Eye (tissue), 1 donor: ENCODE measurements around the gene NLE1.
"Not testable (repeated sequence)": the region's sequence is repeated elsewhere in the genome, so short reads cannot be mapped to it uniquely, and the experiment has no call there.

ENCODE experiments used
- DNase-seq: peaks from one replicate; pipeline ENCODE4 v3.0.0-alpha.2; 2015

The NLE1 gene

DNA sequence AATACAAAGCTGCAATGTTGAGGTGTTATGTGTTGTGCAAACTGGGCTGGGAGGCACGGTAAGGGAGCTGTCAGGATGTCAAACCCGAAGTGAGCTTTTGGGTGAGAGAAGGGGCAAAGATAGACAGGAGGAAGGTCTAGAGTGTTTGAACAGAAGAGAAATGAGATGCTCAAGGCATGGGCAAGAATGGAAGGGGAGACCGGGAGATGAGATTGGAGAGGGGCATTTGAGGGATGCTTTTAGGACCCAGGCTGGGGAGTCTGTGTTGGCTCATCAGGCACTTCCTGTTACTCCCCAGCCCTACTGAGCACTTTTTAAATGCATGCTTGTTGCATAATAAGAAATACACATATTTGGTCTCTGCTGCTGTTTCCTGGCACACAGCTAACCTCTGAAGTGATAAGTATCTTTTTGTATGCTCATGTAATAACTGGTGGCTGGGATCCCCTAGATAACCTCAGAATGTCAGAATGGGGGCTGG lies 19.2 kb upstream of the NLE1 start:
- no peak for DNase-seq

DNA sequence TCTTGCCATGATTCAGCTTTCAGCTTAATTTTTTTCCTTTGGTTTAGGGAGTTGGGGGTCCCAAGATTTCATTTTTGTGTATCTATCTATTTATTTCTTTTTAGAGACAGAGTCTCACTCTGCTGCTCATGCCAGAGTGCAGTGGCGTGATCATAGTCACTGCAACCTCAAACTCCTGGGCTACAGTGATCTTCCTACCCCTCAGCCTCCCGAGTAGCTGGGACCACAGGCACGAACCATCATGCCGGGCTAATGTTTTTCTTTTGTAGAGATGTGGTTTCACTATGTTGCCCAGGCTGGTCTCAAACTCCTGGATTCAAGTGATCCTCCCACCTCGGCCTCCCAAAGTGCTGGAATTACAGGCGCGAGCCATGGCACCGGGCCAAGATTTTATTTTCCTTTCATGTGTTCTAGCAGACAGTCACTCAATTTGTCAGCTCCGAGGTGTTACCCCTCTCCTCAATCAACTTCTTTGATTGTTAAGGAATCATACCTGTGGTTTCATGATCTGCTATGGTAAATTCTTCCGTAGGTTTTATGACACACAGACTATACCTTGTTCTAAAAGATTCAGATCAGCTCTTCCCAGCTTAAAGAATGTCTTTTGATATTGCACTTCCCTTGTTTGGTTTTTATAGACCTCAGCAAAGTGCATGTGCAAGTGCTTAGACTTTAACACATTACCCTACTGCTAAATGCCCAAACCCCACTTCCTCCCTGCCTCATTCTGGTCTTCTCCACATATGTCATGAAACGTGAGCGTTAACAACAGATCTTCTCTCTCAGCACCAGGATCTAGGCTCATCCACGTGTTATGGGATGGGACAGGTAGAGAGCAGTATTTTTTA lies 18.5 kb upstream of the NLE1 start:
- DNase-seq = no peak

DNA sequence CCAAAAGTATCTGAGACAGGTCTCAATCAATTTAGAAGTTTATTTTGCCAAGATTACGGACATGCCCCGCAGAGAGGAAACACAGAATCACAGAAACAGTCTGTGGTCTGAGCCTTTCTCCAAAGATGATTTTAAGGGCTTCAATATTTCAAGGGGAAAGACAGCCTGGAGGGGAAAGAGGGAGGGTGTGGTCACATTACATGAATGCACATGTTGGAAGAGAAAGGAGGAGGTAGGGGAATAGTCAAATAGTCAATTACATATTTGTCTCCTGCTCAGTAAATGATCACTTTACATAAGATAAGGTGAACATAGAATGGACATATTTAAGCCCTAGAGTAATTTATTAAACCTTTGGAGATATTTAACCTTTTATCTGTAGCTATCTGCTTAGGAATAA lies 17.8 kb upstream of the NLE1 start:
- no peak for DNase-seq

DNA sequence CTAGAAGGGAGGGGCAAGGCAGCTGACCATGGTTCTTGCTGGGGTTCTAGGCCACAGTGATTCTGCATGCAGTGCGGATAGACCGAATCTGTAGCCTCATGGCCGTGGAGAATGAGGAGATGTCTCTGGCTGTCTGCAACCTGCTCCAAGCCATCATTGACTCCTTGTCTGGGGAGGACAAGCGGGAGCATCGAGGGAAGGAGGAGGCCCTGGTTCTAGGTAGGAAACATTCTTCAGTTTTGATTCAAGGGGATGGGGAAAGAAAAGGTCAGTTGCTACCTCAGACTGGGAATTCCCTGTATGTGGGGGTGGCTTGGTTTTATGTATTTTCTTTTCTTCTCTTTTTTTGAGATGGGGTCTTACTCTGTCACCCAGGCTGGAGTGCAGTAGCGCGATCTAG lies 13.1 kb upstream of the NLE1 start:
- DNase-seq = no peak

DNA sequence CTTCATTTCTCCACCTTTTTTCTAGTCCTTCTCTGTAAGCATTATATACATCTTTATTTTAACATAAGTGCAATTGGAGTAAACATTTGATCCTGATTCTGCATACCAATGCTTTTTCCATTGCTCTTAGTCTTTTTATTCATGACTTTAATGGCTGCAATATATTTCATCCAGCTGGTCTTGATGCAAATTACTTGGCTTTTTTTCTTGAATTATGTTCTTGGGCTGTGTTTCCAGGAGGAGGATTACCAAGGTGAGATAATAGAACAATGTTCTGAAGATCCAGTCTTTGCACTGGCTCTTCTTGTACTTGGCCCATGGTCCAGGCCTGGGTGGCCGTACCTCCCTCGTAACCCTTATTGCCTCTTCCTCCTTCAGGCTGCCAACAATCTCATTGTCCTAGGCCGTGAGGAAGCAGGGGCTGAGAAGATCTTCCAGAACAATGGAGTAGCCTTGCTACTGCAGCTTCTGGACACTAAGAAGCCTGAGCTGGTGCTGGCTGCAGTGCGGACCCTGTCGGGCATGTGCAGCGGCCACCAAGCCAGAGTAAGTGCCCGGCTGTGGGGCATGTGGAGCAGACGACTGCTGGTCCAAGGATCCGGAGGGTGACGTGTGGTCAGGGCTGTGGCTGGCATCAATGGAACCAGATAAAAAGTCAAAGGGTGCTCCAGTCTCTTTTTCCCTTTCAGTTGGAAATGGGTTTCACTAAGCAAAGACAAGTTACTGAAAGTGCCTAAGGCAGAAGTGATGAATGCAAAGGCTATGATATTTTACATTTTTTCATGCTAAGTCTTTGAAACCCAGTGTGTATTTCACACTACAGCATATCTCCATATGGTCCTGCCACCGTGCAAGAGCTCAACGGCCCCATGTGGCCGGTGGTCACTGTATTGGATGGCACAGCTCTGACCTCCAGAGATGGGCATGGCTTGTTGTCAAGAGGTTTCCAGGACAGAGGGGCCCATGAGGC lies 12.4 kb upstream of the NLE1 start:
- DNase-seq = no peak

DNA sequence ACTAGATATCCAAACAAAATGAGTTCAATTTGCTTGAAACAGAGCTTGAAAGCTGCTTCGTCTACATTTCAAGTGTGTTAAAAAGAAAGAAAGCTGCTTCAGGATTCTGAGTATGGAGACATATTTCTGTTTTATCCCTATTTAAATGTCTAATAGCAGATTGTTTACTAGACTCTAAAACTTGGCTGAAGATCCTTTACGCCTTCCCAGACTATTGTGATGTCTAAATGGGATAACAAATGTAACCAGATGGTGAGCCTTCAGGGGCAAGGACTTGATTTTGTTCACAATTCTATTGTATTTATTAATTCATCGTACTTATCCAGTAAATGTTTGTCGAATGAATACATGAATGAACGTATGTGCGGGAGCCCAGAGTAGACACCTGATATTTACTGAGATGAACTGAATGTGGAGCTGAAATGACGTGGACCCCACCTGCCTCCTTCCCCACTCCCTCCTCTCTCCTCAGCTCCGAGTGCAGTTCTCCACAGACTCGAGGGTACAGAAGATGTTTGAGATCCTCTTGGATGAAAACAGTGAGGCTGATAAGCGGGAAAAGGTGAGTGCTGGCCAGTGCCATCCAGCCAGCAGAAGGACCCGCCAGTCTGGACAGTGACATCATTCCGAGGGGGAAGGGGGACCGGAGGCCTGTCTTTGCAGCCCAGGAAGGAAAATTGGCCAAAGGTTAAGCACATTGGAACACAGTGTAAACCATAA lies 10.5 kb upstream of the NLE1 start:
- no peak for DNase-seq

DNA sequence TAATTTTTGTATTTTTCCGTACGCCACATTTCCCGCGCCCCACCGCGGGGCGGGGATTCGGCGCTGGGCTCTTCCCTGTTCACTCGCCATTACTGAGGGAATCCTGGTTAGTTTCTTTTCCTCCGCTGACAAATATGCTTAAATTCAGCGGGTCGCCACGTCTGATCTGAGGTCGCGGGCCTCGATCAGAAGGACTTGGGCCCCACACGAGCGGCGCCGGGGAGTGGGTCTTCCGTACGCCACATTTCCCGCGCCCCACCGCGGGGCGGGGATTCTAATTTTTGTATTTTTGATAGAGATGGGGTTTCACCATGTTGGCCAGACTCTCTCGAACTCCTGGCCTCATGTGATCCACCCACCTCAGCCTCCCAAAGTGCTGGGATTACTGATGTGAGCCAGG lies 9.0 kb upstream of the NLE1 start:
- not testable (repeated sequence) for DNase-seq

DNA sequence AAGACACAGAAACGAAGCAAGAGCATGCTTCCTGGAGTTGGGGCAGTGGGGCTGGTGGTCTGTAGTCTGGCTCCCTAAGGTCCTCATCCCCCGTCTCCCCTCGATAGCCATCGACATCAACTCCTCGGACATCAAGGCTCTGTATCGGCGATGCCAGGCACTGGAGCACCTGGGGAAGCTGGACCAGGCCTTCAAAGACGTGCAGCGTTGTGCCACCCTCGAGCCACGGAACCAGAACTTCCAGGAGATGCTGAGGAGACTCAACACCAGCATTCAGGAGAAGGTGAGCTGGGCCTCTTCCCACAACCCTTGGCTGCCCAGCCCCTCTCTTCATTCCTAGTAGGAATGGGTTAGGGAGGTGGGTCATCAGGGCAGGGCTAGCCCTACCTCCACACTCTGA lies 7.8 kb upstream of the NLE1 start:
- no peak for DNase-seq

DNA sequence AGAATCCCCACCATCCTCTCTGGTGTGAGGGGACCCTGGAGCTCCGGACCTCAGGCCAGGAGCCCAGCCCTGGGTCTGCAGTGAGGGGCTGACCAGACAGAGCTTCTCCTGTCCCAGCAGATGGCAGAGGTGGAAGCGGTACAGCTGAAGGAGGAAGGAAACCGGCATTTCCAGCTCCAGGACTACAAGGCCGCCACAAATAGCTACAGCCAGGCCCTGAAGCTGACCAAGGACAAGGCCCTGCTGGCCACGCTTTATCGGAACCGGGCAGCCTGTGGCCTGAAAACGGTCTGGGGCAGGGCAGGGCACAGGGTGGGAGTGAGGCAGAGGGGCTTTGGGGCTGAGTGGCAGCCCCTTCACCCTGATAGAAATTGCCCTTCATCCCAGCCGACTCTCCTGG lies 6.0 kb upstream of the NLE1 start:
- DNase-seq = no peak

DNA sequence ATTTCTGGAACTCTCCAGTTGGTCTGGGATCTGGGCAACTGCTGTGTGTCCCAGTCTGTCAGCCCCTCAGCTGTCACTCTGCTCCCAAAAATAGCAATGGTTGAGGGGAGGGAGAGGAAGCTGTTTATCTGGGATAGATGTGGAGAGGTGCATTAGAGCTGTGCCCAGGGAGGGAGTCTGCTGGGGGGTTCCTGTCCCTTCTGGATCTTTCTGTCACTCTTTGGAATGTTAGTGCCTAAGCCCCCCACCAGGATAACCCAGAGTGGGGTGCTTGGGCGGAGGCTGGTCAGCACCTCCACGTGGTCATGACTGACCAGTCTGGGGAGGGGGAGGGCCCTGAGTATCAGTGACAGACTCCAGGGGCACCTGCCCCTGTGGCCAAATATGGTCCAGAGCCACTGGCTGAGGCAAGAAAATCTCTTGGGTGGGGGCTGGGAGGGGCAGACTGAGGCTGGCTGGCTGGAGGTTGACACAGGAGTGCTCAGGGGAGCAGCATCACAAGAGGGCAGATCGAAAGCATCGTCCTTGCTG lies 5.3 kb upstream of the NLE1 start, which contains the start of gene UNC45B:
TSS of gene UNC45B (plus strand) at position 443 of the 531 bp plus-strand sequence. CDS start 447 bp downstream, outside the sequence.
- DNase-seq = no peak

DNA sequence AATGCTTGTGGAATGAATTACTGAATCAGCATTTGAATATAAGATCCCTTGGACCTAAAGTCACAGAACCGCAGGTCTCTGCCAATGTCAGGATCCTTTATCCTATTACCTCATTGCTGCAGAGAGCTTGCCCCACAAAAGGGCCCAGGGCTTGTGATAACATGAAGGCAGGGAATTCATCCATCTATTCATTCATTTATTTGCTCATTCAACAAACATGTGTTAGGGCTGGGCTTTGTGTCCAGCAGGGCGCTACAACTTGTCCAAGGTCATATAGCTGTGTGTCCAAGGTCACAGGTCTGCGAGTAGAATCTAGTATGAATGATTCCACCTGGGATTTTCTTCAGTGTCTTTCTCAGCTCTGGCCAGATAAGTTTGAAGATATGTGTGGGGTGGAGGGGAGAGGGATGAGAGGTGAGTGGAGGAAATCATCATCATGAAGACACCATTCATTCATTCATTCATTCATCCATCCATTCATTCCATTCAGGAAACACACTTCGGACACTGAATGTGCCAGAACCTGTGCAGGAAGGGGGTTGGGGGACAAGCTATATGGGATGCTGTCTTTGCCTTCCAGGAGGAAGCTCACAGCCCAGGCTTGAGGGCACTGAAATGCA lies 4.2 kb upstream of the NLE1 start:
- DNase-seq = no peak

DNA sequence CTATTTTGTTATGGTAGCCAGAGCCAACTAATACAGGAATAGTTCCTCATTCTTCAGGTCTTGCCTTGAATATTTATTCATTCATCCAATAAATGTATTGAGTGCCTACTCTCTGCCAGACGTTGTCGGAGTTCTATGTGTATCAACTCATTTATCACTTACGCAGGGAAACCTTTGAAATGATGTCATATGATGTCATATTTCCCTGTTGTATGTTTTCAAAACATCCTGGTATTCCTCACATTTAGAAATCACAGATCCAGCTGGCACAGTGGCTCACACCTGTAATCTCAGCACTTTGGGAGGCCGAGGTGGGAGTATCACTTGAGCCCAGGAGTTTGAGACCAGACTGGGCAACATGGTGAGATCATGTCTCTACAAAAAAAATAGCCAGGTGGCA lies 2.7 kb upstream of the NLE1 start:
- DNase-seq = no peak

DNA sequence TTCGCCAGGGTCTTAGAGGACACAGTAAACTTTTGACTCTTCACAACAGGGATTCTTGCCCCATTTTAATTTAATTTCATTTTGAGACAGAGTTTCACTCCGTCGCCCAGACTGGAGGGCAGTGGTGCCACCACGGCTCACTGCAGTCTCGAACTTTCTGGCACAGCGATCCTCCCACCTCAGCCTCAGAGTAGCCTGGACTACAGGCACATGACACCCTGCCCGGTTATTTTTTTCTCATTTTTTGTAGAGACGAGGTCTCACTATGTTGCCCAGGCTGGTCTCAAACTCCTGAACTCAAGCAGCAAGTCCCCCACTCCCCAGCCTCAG lies 329 bp upstream of the NLE1 start:
- DNase-seq = no peak

DNA sequence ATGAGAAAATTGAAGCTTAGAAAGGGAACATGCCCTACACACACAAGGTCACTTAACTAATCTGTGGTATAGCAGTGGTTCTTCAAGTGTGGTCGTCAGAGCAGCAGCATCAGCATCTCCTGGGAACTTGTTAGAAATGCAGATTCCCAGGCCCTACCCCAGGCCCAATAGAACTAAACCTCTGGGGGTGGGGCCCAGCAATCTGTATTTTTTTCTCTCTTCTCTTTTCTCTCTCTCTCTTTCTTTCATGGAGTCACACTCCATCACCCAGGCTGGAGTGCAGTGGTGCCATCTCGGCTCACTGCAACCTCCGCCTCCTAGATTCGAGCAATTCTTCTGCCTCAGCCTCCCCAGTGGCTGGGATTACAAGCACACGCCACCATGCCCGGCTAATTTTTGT lies 3.9 kb downstream of the NLE1 start:
- no peak for DNase-seq

DNA sequence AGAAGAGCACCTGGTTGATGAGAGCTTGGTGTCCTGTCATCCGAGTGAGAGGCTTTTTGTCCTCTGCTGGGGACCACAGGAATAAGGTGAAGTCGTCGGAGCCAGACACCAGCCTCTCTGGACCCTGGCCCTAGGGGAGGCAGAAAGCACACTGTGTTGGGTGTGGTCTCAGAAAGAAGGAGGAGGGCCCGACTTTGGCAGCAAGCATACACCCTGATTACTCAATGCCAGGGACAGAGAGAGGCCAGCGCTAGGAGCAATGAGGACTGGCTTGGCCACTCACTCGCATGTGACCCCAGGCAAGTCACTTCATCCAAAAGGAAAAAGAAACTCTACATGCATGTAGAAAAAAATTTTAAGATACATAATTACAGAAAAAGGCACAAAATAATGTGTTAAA lies 6.8 kb downstream of the NLE1 start:
- no peak for DNase-seq

DNA sequence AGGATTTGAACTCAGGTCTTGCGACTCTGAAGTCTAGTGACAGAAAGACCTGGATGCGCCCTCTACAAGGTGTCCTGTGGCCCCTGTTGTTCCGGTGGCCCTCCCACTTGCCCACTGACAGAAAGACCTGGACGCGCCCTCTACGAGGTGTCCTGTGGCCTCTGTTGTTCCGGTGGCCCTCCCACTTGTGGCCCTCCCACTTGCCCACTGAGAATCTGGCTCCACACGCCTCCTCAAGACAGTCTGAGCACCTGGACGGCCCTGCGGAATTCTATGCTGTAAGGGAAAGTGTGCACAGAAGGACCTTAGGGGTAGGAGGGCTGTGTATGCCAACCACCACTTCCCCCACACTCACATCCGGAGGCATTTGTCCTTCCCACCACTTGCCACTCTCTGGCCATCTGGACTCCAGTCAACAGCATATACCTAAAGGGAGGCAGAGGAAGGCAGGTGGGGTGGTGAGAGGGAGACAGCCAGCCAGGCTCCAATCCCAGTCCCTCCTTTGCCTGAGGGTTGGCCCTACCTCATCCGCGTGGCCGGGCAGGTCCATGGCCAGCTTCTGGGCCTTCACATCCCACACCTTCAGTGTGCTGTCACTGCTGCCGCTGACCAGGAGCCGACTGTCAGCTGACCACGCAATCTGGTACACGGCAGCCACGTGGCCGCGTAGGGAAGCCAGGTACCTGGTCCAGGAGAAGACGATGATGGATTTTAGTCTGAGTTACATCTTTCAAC lies 9.1 kb downstream of the NLE1 start:
- DNase-seq = no peak

DNA sequence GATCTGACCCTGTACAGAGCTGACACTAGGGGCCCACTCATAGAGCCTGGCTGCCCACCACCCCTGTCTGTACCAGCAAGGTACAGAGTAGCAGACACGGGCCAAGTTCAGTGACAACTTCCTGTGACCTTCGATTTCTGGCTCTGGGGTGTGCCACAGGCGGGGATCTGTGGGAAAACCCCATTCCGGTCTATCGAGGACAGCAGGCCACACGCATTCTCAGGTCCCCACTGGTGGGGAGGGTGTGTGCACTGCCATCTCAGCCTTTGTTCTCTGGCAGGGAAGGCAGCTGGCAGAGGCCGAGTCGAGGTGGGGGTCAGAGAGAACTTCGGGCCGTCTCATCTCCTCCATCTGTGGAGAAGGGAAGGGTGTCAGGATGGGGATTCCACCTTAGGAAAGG lies 10.0 kb downstream of the NLE1 start:
- DNase-seq = no peak

DNA sequence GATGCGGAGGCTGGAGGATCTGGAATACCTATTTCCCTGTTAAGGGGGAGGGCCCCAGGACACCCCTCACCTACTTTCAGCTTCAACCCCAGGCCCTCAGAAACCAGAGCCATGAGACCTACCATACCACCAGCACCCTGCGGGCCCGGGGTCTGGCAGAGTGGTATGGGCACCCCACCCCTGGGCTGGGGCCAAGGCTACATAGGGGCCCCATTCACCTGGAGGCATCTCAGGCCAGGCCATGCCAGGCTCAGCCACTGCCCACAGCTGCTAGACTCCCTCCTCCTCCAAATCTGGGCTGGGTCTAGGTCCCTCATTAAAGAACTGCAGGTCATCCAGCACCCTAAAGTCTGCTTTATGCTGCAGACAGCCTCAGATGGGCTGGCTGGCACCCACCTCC lies 11.7 kb downstream of the NLE1 start:
- no peak for DNase-seq

DNA sequence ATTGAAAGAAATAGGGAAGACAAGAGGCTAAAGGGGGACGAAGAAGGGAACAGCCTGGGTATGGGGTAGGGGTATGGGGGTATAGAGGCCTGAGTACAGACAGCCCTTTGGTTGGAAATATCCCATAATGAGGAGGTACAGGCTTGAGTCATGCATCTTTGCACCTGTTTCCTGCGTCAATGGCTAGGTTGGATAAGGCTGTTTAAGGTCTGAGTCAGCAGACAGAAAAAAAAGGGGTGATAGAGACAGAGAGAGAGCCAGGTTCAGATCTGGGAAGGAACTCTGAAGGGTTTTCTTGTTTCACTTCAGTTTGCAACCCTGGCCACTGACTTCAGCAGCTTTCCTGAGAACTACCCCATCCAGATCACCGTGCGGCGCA lies 12.1 kb downstream of the NLE1 start:
- DNase-seq = no peak

DNA sequence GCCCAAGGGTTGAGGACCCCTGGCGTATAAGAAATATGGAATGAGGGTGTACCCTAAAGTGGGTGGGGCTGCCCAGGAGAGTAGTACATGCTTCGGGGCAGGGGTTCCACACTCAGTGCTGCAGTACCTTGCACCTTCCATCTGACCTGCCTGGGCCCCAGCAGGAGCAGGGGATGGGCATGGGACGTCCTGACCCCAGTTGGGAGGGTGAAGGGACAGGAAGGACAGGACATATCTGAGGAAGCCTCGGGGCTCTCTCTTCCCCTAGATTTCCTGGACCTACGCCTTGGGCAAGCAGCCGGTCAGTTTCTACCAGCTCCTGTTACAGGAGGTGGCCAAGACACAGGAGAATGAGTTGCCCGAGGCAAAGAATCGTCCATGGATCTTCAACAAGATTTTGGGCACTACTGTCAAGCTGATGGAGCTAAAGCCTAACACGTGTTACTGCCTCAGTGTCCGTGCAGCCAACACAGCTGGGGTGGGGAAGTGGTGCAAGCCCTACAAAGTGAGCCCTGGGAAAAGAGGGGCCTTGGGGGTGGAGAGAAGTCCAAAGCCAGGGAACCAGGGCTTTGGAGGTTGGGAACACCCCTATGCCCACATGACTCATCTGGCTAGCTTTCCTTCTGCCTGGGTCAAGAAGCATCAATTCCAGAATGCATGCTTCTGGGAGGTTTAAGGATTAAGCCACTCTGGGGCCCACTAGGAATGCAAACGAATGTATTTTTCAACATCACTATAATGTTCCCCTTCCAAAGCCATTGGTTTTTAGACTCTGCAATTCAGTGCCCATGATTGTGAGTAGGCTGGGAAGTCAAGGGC lies 12.7 kb downstream of the NLE1 start:
- DNase-seq = no peak
